Liver (tissue), 3 donors: ENCODE data around the gene RAMP3.

Source experiments
- ATF3 ChIP-seq: IDR thresholded peaks from 2 replicates; pipeline ENCODE4 v1.6.1; 2016; ENCODE audit warnings: antibody characterized with exemption
- CTCF ChIP-seq: fragments of 150-350 bp; IDR thresholded peaks from 2 replicates; pipeline ENCODE4 v1.5.1; 2017; ENCODE audit warnings: improper control_type of control experiment, low read depth, low read length; ENCODE audit not compliant: missing input control
- EGR1 ChIP-seq, 2 donors: IDR thresholded peaks; 2 replicates each; pipeline ENCODE4 v1.6.1; 2016 to 2018; ENCODE audit warnings: antibody characterized with exemption in 2 of 2, low read depth in 2 of 2
- FOXA1 ChIP-seq: IDR thresholded peaks from 2 replicates; pipeline ENCODE4 v1.6.1; 2016; ENCODE audit warnings: antibody characterized with exemption
- GABPA ChIP-seq, 2 donors: IDR thresholded peaks in 1 of 2; conservative IDR thresholded peaks in 1 of 2; 2 replicates each; pipeline ENCODE4 v1.6.1; 2016; ENCODE audit warnings: antibody characterized with exemption in 2 of 2, mild to moderate bottlenecking in 1 of 2, moderate library complexity in 1 of 2
- HNF4A ChIP-seq, 2 donors: conservative IDR thresholded peaks; 2 replicates each; pipeline ENCODE4 v1.6.1; 2016; ENCODE audit warnings: antibody characterized with exemption in 2 of 2, mild to moderate bottlenecking in 2 of 2
- HNF4G ChIP-seq: IDR thresholded peaks from 2 replicates; pipeline ENCODE4 v1.6.1; 2016; ENCODE audit warnings: antibody characterized with exemption
- JUND ChIP-seq, 2 donors: IDR thresholded peaks; 2 replicates each; pipeline ENCODE4 v1.6.1; 2016; ENCODE audit warnings: antibody characterized with exemption in 2 of 2
- RAD21 ChIP-seq, 2 donors: IDR thresholded peaks; 2 replicates each; pipeline ENCODE4 v1.6.1; 2016; ENCODE audit warnings: antibody characterized with exemption in 2 of 2, mild to moderate bottlenecking in 2 of 2
- REST ChIP-seq: IDR thresholded peaks from 2 replicates; pipeline ENCODE4 v1.6.1; 2016; ENCODE audit warnings: antibody characterized with exemption, mild to moderate bottlenecking
- SP1 ChIP-seq: IDR thresholded peaks from 2 replicates; pipeline ENCODE4 v1.6.1; 2018; ENCODE audit warnings: antibody characterized with exemption, mild to moderate bottlenecking
- TAF1 ChIP-seq: conservative IDR thresholded peaks from 2 replicates; pipeline ENCODE4 v1.6.1; 2016; ENCODE audit warnings: antibody characterized with exemption, mild to moderate bottlenecking
- YY1 ChIP-seq: IDR thresholded peaks from 2 replicates; pipeline ENCODE4 v1.6.1; 2016; ENCODE audit warnings: antibody characterized with exemption, mild to moderate bottlenecking
- ZBTB33 ChIP-seq: IDR thresholded peaks from 2 replicates; pipeline ENCODE4 v1.6.1; 2016; ENCODE audit warnings: antibody characterized with exemption
- donor health status: healthy.
- donor health status: healthy.

GRCh38 chr7:45157286-45157652 is 322 bp upstream of the RAMP3 start:
- TF ChIP-seq CTCF (no peak), HNF4A (conservative IDR thresholded peaks at IDR 0.05) (no peak), SP1 (no peak), FOXA1 (no peak), TAF1 (no peak), JUND (IDR thresholded peaks at IDR 0.05) (no peak), YY1 (no peak), ATF3 (no peak), REST (no peak), ZBTB33 (no peak), RAD21 (IDR thresholded peaks at IDR 0.05) (no peak), EGR1 (IDR thresholded peaks at IDR 0.05; ENCODE audit: low read depth in 2 of 2) (no peak), GABPA (IDR thresholded peaks at IDR 0.05 in 1 of 2, conservative IDR thresholded peaks at IDR 0.05 in 1 of 2) (no peak), HNF4G (no peak)
